COR-L47 (cell line): ENCODE data around the gene PIAS2.
A peak's percentile ranks its signal among the peaks of the same experiment; 100 is the strongest.
"Not testable (repeated sequence)": the region's sequence is repeated elsewhere in the genome, so short reads cannot be mapped to it uniquely, and the experiment has no call there.

Experiments used
- DNase-seq: peaks from one replicate; lab custom pipeline; 2025; lab: John Stamatoyannopoulos, UW

The PIAS2 gene

DNA sequence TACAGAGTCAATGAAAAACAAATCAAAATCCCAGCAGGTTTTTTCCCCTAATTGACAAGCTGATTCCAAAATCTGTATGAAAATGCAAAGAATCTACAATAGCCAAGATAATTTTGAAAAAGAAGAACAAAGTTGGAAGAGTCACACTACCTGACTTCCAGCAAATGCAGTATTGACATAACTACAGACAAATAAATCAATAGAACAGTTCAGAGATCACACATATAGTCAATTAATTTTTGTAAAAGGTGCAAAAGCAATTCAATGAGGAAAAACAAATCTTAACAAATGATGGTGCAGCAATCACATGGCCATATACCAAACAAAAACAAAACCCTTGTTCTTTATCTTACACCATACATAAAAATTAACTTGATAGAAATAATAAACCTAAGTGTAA is 85.9 kb downstream of the PIAS2 start:
- no peak for DNase-seq

DNA sequence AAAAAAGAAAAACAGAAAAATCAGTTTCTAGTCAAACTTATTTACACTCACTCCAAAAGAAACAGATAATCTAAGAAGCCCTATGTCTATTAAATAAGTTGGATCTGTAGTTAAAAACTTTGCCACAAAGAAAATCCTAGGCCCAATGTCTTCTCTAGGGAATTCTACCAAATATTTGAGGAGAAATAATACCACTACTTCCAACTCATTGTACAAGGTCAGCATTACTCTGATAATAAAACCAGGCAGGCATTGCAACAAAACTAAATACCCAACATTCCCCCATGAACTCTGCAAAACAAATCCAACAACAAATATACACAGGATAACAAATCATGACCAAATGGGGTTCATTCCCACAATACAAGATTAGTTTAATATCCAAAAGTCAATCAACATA is 86.7 kb downstream of the PIAS2 start:
- no peak for DNase-seq

DNA sequence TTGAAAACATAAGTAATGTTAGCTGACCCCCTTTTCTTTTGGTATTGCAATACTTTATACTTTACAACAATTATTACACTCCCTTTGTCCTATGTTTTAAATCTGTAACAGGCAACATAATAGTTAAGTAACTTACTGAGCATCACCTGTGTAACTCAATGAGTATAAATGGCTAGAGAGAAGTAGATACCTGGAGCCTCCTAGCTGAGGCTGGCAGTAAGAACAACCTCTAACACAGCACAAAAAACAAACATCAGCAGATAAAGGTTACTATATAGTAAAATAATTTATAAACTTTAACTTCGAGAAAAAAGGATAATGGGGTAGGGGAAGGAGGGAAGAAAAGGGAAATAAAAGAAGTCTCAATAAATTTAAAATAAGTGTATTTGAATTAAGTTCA is 87.4 kb downstream of the PIAS2 start:
- no peak for DNase-seq

DNA sequence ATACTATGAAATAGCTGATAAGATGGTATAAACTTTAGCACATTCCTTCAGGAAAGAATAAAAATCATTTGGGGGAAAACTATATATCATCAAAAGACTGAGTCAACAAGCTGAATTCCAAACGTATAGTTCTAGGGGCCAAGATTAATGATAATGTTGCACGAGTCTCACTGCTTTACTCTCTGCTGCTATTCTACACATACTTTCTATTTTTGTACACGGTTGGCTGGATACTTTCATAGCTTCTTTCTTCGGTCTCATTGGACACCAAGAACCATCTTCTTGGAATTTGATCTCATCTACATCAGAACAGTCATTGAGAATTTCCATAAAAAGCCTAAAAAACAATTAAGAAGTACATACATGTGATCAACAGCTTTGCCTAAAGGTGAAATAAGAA is 87.8 kb downstream of the PIAS2 start:
- DNase-seq, result no peak

DNA sequence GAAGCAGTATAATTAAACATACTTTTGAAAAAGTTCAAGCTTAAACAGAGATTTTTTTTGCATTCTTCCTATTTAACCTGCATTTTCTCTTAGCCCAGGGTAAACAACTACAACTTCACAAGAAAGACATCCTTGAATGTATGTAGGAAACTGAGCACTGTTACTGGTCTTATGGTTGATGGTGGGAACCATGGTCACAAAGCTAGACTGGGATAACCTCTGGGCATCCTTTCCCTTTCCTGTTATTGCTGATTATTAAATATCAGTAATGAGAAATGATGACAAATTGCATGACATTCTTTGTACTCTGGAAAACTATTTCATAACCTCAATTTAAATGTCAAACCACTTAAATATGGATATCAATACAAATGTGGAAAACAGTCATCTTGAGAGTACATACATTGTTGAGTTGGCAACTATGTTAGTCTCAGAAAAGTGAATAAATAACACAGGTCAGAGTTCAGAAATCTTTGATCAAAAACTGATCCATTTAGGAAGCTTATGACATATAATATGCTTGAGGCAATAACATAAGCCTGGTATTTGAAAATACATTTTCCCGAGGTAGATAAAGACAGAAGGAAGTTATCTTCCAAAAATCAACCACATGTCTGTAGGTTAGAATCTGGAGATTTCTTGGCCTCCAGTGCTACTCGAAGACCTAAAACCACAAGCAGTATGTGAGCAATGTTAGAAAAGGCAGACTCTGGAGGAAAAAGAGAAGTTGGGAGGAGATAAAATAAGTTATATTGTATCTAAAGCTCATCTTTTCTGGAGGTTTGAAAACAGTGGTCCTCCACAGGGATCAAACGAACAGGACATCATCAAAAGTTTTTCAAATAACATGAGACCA is 95.2 kb downstream of the PIAS2 start:
- no peak for DNase-seq

DNA sequence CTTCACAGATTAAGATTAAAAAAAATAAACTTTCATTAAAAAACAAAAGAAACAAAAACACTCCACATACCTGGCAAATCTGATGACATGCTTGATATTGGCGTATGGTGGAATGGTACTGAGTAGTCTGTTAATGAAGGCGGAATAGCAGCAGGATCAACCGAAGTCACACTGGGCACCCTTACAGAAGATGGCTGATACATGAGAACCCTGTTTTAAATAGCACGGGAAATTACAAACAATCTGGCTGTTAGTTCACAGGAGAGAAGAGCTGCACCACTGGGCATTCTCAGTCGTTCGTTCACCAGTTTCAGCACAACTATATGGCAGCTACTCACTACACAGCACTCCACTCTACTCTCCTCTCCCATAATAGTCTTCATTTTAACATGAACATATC is 96.4 kb downstream of the PIAS2 start:
- no peak for DNase-seq

DNA sequence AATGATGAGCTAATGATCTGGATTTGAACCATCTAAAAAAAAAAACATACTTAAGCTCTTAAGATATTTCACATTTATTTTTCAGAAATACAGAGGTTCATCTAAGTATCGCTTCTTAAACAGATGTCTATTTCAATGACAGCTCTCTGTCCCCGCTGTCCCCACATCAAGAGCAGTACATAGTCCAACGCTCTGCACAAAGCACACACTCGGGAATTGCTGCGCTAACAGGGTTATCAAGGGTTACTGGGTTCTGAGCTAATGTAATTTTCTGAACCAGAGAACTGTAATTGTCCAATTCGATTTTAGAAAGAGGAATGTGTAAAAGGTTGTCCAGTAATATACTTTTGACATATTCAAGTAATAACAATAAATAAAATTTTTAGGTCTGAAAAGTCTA is 101.6 kb downstream of the PIAS2 start:
- no peak for DNase-seq

DNA sequence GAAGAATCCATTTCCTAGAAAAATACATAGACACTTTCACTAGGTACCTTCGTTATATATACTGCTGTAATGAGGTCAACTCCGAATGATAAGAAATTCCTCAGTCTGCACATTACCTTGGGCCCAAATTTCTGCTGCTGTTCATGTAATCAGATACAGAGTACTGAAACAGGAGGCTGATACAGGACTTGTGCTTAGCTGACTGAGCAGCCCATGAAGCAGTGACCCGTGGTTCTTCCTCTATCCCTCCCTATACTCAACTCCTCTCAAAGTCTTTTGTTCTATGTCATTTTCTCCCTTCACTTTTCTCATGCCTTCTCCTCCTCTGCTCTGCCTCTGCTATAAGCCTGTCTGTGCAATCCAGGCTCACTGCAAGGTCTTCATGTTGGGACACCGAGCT is 102.9 kb downstream of the PIAS2 start:
- DNase-seq, result no peak

DNA sequence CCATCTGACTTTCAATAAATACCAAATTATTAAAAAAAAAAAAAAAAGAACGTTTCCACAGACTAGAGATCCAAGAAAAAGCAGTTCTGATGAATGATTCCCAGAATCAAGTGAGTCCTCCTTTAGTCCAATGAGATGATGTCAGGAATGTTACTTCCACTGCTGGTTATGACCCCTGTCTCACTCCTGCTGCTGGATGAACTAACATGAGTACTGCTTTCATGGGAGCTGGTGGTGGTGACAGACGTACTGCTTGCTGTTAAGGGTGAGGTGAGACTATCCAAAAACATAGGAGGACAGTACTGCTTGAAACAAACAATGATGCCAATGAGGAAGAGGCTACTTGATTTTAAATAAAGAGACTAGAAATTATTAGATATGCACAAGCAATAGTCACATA is 105.0 kb downstream of the PIAS2 start:
- no peak for DNase-seq

DNA sequence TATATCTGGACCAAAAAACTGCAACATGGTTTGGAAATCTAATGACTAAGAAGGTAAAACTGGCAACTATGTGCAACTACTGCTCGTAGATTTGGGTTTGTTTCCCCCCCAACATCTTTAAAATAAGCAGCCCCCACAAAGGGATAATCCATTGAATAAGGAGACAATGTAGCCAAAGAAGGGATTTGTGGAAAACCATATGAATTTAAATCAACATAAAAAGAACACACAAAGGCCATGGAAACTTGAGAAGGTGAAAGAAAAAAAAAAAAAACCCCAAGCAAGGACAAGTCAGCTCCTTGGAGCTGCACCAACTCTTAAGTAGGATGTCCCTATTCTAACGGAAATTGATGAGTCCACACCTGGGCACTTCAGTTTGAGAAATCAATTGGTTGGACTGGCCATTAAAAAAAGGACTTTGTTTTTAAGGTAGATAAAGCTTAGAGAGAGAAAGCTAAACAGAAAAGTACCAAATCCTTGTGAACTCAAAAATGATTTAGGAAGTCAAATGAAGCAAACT is 106.8 kb downstream of the PIAS2 start:
- no peak for DNase-seq

DNA sequence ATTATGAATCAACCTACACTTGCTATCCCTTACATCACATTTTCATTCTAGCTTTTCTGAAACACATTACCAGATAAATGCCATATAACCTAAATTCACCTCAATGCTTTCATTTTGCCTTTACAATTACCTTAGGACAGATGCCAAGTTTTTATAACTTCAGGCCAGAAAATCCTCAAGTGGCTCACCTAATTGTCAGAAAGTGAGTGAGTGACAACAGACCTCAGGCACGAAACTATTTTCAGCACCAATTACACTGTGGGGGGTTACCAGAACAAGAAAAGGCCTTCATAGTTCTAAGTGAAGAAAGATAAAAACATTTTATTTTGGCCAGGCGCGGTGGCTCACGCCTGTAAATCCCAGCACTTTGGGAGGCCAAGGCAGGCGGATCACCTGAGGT is 108.2 kb downstream of the PIAS2 start:
- DNase-seq, result peak; percentile 45

DNA sequence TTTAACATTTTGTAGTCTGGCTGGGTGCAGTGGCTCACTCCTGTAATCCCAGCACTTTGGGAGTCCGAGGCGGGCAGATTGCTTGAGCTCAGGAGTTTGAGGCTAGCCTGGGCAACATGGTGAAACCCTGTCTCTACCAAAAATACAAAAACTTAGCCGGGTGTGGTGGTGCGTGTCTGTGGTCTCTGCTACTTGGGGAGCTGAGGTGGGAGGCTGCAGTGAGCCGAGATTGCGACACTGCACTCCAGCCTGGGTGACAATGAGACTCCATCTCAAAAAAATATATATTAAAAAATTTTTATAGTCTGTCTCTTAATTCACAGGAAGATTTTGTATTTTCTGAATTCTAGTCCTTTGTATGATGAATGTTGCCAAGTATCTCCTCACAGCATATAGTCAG is 121.4 kb downstream of the PIAS2 start:
- not testable (repeated sequence) for DNase-seq

DNA sequence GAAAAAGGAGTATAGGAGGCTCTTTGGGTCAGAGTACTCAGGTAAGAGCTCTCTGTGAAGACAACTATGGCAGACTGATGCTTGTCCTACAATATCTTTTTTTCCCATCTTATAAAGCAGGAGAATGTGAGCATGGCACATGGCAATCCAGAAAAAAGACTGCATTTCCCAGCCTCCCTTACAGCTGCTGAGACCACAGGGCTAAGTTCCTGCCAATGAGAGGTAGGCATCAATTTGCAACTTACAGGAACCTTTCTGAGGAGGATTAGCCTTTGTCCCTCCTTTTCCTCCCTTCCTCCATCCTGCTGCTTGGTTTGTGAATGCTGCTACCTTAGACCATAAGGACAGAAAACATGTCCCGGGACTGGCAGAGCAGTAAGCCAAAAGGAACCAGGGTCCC is 122.7 kb downstream of the PIAS2 start:
- no peak for DNase-seq

DNA sequence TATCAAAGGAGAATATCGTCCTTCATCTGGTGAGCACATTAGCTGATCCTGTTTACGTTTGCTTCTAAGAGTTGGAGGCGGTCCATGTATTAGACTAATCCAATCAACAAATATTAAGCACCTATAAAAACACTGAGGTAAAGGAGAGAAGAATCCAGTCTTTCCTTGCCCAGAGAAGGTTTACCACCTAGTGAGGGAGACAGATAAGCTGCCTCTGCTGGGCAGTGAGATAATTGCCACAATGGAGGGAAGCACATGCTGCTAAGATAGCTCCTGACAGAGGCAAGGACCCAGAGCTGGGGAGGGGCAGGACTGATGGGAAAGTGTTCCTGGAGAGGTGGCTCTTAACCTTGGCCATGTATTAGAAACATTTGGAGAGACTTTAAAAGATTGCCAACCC is 123.7 kb downstream of the PIAS2 start:
- peak; percentile 12 for DNase-seq

DNA sequence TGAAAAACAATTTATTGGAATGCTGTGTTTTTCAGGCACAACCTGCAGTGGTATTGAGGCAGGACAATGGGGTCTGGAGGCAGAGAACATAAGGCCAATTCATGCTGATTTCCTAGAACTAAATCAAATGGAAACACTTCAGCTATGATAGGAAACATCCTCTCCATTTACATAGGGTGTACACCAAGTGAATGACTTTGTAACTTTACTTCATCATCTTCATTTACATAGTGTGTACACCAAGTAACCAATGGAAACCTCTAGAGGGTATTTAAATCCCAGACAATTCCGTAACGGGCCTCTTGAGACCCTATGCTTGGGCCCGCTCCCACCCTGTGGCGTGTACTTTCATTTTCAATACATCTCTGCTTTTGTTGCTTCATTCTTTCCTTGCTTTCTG is 128.2 kb downstream of the PIAS2 start:
- no peak for DNase-seq

DNA sequence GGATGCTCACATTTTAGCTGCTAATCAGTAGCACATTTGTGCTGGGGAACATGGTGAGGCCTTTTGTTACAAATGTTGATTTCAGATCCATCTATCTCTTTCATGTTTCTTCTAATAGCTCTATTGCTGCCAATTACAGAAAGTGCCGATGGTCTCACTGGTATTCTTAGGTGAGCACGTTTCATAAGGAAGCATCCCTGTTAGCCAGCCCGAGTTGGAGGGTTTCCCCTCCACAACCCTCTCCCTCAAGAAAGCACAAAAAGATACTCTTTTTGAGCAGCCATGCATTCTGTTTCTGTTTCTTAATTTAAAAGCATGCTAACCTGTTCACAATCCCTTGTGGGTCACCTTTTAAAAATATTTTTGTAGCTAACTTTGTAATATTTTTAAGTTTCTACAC is 129.6 kb downstream of the PIAS2 start:
- DNase-seq, result no peak

DNA sequence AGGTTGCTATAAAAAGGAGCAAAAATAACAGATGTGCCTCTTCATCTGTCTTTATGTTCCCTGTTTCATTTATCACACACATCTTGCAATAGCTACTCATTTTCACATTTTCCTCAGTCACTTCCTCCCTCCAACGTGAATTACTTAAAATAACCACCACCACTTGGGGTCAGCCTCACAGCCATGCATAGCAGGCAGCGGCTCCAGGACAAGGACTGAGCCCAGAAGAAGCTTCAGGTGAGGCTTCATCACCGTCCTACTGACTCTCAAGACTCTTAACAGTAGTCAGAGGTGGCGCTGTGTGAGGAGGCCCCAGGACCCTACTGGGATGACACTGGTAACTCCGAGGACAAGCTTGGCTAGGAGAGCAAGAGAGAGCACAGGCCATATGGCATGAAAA is 144.9 kb downstream of the PIAS2 start:
- peak; percentile 13 for DNase-seq

DNA sequence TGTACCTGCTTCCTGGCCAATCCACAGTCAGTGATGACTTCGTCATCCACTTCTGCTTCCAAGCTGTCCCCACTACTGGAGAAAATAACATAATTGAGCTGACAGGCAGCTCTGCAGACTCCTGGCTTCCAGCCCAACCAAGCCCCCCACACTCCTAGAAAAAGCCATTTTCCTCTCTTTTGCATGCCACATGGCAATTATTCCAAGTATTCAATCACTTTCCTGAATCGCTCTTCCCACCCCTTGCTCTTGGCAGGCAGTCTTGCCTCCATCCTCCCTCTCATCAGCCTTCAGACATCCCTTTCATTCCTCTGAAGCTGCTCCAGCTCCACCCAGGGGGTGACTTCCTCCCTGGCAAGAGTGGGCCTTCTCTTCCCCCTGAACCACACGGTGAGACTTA is 146.2 kb downstream of the PIAS2 start:
- DNase-seq, result peak; percentile 87

DNA sequence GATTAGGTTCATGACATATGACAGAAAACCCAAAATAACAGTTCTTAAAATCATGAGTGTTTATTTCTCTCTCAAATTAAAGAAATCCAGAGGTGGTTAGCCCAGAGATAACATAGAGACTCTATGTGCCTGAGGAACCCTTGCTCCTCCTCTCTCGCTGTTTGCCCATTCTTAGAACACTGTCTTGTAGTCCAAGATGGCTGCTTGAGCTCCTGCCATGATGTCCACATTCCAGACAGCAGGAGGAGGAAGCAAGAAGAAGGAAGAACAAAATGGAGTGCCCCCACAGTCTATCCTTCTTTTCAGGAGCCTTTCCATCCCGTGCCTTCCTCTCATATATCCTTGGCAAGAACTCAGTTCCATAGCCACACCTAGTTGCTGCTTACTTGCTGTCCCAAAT is 146.6 kb downstream of the PIAS2 start:
- DNase-seq, result no peak

DNA sequence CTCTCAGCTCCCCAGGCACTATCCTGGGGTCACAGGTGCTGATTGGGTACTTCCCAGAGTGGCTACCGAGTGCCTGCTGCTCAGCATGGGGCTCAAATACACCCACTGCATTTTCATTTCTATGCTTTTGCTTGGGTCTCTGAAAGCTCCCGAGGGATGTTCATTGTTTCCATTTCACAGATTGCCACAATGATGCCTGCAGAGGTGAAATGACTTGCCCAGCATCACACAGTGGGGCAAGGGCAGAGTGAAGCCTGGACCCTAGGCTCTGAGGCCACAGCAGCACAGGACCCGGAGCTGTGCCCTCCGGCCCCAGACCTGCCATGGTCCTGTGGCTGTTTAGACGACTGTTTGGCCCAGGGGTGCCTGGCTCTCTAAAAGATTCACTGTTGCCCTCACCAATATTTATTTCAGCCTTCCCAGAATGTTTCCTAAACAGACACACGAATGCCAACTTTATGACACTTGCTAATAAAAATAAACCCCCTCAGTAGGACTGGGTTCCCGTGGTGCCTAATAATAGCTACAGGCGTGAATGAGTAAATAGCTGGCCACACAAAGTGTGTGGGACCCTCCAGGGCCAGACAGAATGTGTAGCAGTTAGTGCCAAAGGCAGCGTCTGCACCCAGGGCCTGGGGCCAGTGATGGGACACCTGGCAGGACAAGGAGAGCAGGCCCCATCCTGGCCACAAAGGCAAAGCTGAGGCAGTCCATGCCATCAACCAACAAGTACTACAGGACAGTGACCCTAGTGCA is 149.0 kb downstream of the PIAS2 start:
- no peak for DNase-seq

DNA sequence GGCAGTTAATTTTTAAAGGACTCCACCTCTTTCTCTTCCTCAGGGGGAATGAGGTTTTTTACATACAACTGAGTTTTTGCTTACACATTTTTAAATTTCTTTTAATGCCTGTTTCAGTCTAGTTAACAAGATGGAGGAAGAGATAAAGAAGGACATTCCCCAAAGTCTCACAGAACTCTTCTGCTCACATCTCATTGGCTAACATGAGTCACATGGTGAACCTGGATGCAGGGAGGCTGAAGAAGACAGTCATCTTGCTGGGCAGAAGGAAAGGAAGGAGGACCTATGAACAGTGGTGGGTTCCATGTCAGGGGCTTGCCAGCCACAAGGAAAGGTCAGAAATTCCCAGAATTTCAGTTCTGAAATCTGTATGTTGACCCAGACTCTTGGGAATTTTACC is 150.1 kb downstream of the PIAS2 start:
- DNase-seq, result no peak

DNA sequence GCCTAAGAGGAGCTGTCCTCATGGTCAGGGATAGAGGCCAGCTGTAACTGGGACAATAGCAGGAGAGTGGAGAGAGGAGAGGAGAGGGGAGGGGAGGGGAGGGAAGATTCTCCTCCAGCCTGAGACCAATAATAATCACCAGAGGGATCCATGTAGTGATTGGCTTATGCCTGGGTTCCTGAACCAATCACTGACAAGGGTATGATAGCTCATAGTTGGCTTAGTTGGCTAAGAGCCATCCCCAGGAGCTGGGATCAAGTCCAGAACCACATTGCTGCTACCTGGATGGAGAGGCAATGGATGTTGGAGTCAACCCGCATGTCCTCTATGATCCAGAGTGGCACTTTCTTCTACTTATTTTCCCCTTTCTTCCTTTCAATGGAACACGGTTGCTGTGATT is 152.7 kb downstream of the PIAS2 start:
- DNase-seq, result no peak

DNA sequence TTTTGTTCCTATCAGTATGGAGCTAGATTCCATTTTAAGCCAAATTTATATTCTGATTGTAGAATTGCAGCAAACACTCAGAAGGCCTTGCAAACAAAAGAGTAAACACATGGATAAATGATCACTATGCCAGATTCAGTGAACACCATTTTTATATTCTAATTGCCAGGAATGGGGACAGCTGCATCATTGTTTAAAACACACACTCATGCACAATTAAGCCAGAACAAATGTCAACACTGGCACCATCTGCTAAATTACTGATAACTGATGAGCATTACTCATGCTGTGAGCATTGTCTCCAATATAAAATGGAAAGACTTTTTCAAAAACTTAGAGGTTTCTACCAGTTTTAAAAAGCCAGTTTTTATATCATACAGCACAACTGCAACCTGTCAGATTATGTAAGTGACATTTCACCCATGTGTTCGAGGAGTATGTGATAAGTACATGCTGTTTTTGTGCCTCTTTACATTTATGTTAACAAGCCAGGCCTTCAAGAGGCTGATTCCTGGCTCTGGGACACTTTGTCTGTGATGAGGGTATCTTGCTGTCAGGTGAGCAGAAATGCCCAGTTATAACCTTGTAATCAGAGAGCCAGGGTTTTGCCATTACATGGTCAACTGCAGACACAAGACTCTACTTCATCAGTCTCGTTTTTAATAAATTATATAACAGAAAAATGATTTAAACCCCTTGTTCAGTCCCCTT is 156.1 kb downstream of the PIAS2 start:
- DNase-seq, result peak; percentile 93
